ENCODE measurements around the gene GALNT18.

The GALNT18 gene

DNA sequence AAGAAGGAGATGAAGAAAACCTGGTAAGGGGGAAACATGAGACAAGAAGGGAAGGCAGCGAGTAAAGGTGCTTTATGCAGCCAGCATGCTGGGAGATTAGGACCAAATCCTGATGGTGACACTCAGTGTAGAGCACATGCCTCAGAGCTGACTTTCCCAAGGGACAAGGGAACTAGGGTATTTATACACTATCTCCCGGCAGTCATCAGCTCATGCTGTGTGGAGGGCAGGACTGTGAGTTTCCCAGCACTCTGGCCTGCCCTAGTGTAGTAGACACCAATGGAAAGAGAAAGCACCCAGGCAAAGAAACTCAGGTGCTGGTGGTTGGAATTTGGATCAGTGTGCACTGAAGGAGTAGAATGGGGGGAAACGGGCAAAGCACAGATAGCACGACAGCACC is 140.4 kb downstream of the GALNT18 start:
- in situ Hi-C loops (cut with HindIII; ENCODE audit: low sequenced_read_pairs), result no loop called here
- no peak overlapping the region for H3K4me3 ChIP-seq (ENCODE audit: low read depth, low read length)
- no peak for TF ChIP-seq CTCF (IDR thresholded peaks at IDR 0.05; ENCODE audit: low read depth, low read length, missing control alignments)
- DNase-seq (ENCODE audit: low read depth), result no peak

DNA sequence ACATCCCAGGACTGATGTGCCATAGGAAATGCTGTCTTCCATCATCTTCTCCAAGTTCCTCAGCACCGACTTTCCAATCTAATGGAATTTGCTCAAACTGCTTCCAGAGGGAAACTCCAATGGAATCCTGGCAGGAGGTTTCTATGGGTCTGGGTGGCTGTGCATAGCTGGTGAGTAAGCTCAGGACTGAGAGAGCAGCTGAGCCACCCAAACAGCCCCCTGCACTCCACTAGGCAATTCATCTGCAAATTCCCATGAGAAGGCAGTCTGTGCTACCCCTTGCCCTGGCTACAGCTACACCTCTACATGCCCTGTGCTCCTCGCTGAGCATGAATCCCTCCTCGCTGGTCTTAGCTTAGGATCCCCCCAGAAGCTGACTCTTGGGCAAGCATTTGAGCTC is 140.8 kb downstream of the GALNT18 start:
- no peak for TF ChIP-seq CTCF (IDR thresholded peaks at IDR 0.05; ENCODE audit: low read depth, low read length, missing control alignments)
- DNase-seq (ENCODE audit: low read depth), result no peak
- H3K4me3 ChIP-seq (ENCODE audit: low read depth, low read length), result no peak overlapping the region
- in situ Hi-C loops (cut with HindIII; ENCODE audit: low sequenced_read_pairs), result no loop called here

- no peak for DNase-seq (ENCODE audit: low read depth)
- no peak for TF ChIP-seq CTCF (IDR thresholded peaks at IDR 0.05; ENCODE audit: low read depth, low read length, missing control alignments)
- H3K4me3 ChIP-seq (ENCODE audit: low read depth, low read length), result no peak overlapping the region
- in situ Hi-C loops (cut with HindIII; ENCODE audit: low sequenced_read_pairs), result loop anchor here (5.0 kb wide), 2 partner anchors 51 to 84 kb away; no protein-coding TSS in a partner anchor
These were observed 143.1 kb downstream of the GALNT18 start for GRCh38 chr11:11478687-11479086.

GRCh38 chr11:11477695-11478420 is 143.9 kb downstream of the GALNT18 start:
- DNase-seq (ENCODE audit: low read depth), result no peak
- in situ Hi-C loops (cut with HindIII; ENCODE audit: low sequenced_read_pairs), result loop anchor here (5.0 kb wide), 2 partner anchors 51 to 84 kb away; no protein-coding TSS in a partner anchor
- H3K4me3 ChIP-seq (ENCODE audit: low read depth, low read length), result no peak overlapping the region
- no peak for TF ChIP-seq CTCF (IDR thresholded peaks at IDR 0.05; ENCODE audit: low read depth, low read length, missing control alignments)

GRCh38 chr11:11476971-11477645 is 144.7 kb downstream of the GALNT18 start:
- in situ Hi-C loops (cut with HindIII; ENCODE audit: low sequenced_read_pairs), result loop anchor here (5.0 kb wide), 2 partner anchors 50 to 85 kb away; no protein-coding TSS in a partner anchor
- H3K4me3 ChIP-seq (ENCODE audit: low read depth, low read length), result no peak overlapping the region
- no peak for TF ChIP-seq CTCF (IDR thresholded peaks at IDR 0.05; ENCODE audit: low read depth, low read length, missing control alignments)
- DNase-seq (ENCODE audit: low read depth), result no peak

- TF ChIP-seq CTCF (IDR thresholded peaks at IDR 0.05; ENCODE audit: low read depth, low read length, missing control alignments), result no peak
- DNase-seq (ENCODE audit: low read depth), result no peak
- H3K4me3 ChIP-seq (ENCODE audit: low read depth, low read length), result no peak overlapping the region
- in situ Hi-C loops (cut with HindIII; ENCODE audit: low sequenced_read_pairs), result loop anchor here (5.0 kb wide), 2 partner anchors 49 to 86 kb away; no protein-coding TSS in a partner anchor
These were observed 145.3 kb downstream of the GALNT18 start for GRCh38 chr11:11476499-11476898.

All from astrocyte of the cerebellum (primary cell).